ENCODE data around the gene PHF21A. TPM values are rescaled to one million over a fixed set of nuclear protein-coding genes. Genes with fewer than 3 reads are reported as not detected.

PHF21A gene
- total and polyA plus RNA-seq, 7 donors = 4.1 to 21.3 (median 17.2) TPM

DNA sequence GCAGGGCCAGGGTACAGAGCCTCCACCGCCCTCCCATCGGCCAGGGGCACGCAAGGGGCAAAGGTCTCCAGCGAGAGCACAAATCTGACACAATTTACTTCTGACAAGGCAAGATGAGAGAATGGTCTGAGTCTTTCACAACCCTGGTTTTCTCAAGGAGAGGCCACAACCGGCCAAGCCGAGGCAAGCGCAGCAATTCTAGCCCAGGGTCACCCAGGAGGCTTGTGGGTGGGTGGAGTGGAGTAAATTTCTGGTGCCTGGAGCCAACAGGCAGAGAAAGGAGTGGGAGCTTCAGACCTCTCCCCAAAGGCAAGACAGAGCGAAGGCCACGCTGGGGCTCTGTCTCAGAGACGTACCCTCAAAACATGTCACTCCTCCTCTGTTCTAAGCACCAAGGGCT lies 189.5 kb downstream of the PHF21A start:
- DNase-seq (no peak), ATAC-seq (no peak)
- peaks cover 5% of the 10 kb centered on the region for H3K4me1 ChIP-seq
- no peak overlapping the region for H3K4me3 ChIP-seq
- no peaks in the 10 kb centered on the region for H3K9me3 ChIP-seq
- H3K27ac ChIP-seq = no peak overlapping the region
- TF ChIP-seq, protein P1, sequence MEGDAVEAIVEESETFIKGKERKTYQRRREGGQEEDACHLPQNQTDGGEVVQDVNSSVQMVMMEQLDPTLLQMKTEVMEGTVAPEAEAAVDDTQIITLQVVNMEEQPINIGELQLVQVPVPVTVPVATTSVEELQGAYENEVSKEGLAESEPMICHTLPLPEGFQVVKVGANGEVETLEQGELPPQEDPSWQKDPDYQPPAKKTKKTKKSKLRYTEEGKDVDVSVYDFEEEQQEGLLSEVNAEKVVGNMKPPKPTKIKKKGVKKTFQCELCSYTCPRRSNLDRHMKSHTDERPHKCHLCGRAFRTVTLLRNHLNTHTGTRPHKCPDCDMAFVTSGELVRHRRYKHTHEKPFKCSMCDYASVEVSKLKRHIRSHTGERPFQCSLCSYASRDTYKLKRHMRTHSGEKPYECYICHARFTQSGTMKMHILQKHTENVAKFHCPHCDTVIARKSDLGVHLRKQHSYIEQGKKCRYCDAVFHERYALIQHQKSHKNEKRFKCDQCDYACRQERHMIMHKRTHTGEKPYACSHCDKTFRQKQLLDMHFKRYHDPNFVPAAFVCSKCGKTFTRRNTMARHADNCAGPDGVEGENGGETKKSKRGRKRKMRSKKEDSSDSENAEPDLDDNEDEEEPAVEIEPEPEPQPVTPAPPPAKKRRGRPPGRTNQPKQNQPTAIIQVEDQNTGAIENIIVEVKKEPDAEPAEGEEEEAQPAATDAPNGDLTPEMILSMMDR (IDR thresholded peaks at IDR 0.05) = no peak
- peaks cover 0 to 50% of the 10 kb centered on the region in 2 donors for H3K36me3 ChIP-seq (ENCODE audit: insufficient read depth in 1 of 2, low read depth in 1 of 2)
- 86 to 88% (median 87%) methylated on average over 10 of the region's 10 CpGs for WGBS, 3 donors
- no peaks in the 10 kb centered on the region for H3K27me3 ChIP-seq (ENCODE audit: insufficient read depth in 3 of 3, low read length in 2 of 3)
- intact Hi-C loops (cut with DNase I) = no loop called here

DNA sequence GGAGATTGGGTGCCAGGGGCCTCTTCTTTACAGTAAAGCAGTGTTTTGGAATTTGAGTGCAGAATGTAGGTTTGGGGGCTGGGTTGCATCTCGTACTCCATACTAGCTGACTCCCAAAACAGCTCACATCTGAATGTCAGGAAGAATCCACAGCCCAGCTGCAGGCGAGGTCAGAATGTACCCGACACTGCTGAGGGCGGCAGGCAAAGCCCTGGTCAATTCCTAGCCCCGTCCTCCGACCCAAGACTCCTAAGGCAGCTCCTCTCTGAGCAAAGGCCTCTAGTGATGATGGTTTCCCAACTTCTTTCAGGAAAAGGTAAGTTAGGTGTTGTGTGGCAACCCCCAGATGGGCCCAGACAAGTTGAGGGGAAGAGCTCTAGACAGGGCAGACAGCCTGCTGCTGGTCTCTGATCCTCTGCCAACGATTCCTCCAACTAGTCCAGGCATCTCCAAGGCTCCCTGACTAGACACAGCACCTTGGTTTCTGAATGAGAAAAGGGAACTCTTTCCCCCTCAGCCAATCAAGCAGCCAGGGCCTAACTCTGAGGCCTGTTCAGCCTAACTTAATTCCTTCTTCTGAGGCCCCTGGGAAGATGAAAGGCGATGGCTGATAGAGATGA lies 190.2 kb downstream of the PHF21A start:
- TF ChIP-seq, protein P1 (IDR thresholded peaks at IDR 0.05) = no peak
- H3K27ac ChIP-seq = no peak overlapping the region
- H3K4me1 ChIP-seq = no peaks in the 10 kb centered on the region
- H3K36me3 ChIP-seq (ENCODE audit: insufficient read depth in 1 of 2, low read depth in 1 of 2) = peaks cover 0 to 44% of the 10 kb centered on the region in 2 donors
- no peaks in the 10 kb centered on the region for H3K27me3 ChIP-seq (ENCODE audit: insufficient read depth in 3 of 3, low read length in 2 of 3)
- intact Hi-C loops (cut with DNase I) = no loop called here
- WGBS, 3 donors = 63 to 76% (median 68%) methylated on average over 8 of the region's 8 CpGs
- no peak overlapping the region for H3K4me3 ChIP-seq
- ATAC-seq (peak in 1 of 4 donors; percentile 8), DNase-seq (no peak)
- H3K9me3 ChIP-seq = no peaks in the 10 kb centered on the region

DNA sequence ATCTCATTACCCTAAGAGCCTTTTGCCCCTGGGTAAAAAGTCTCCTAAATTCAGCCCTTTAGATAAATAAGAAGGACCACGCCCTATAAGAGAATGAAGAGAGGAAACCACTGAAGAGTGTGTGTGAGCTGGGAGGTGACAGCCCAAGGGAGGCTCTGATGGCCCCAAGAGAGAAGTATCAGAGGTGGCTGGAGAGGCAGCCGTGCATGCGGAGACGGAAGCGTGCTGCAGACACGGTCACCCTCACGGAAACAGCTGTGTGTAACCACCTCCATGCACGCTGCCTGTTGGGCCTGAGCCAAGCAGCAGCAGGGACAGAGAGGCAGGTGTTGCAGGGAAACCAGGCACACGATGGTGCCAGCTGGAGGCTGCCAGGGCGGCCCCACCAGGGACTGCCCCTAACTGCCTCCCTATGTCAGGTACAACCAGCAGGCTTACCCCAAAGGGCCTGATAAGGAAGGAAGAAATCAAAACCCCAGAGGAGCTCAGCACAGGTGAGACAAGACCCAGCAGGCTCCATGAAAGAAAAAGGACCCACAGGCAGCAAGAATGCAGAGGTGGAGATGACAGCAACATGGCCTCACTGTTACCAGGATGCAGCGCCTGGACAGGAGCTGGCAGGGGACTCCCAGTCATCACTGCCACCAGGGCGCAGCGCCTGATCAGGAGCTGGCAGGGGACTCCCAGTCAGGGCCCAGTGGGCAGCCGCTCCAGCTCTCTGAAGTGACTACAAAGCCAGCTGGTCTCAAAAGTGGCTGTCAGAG lies 191.0 kb downstream of the PHF21A start:
- ATAC-seq (peak; percentile 33 to 54 (median 44)), DNase-seq (no peak)
- Histone ChIP-seq H3K4me1 (no peaks in the 10 kb centered on the region), H3K27me3 (ENCODE audit: insufficient read depth in 3 of 3, low read length in 2 of 3) (peaks cover 0 to 7% (median 0%) of the 10 kb centered on the region in 3 donors), H3K27ac (no peak overlapping the region), H3K36me3 (ENCODE audit: insufficient read depth in 1 of 2, low read depth in 1 of 2) (peaks cover 0 to 36% of the 10 kb centered on the region in 2 donors), H3K4me3 (no peak overlapping the region), H3K9me3 (no peaks in the 10 kb centered on the region)
- intact Hi-C loops (cut with DNase I) = no loop called here
- 31 to 44% (median 44%) methylated on average over 14 of the region's 14 CpGs for WGBS, 3 donors
- TF ChIP-seq, protein P1 (IDR thresholded peaks at IDR 0.05) = no peak

DNA sequence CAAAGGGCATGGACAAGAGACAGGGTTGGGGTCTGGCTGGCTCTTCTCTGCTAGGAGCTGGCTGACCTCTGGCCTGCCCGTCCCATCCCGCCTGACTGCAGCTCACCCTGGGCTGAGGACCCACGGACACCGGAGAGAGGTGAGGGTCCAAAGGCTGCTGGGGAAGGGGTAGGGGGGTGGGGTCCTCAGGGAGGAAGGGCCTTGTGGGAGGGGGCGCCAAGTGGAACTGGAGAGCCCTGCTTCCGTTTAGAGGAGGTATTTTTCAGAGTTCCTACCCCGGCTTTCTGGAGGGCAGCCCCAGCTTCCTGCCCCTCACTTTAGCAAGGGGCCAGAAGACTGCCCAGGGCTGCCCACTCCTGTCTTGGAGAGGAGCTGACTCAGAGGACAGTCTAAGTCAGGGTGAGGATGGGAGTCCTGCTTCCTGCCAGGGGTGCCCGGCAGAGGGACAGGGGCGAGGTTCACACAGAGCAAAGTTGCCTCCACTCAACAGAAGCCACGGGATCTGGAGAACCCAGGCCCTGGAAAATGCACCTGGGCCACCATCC lies 191.7 kb downstream of the PHF21A start:
- no peaks in the 10 kb centered on the region for H3K4me1 ChIP-seq
- no peak for ATAC-seq

More for the DNA sequence above, 191.7 kb downstream of the PHF21A start:
- TF ChIP-seq, protein P1 (IDR thresholded peaks at IDR 0.05) = no peak
- no peak for DNase-seq
- H3K9me3 ChIP-seq = no peaks in the 10 kb centered on the region
- intact Hi-C loops (cut with DNase I) = no loop called here
- H3K27me3 ChIP-seq (ENCODE audit: insufficient read depth in 3 of 3, low read length in 2 of 3) = peaks cover 0 to 13% (median 3%) of the 10 kb centered on the region in 3 donors
- H3K27ac ChIP-seq = no peak overlapping the region
- peaks cover 0 to 29% of the 10 kb centered on the region in 2 donors for H3K36me3 ChIP-seq (ENCODE audit: insufficient read depth in 1 of 2, low read depth in 1 of 2)
- H3K4me3 ChIP-seq = no peak overlapping the region
- 71 to 75% (median 72%) methylated on average over 10 of the region's 10 CpGs for WGBS, 3 donors

All from psoas muscle (tissue), 8 donors.